DMS79 (cell line): ENCODE measurements around the gene TPCN2.

Experiments used
- DNase-seq: peaks from one replicate; lab custom pipeline; 2025; lab: John Stamatoyannopoulos, UW

Gene TPCN2

GRCh38 chr11:69058511-69059270 is 10.0 kb downstream of the TPCN2 start:
- no peak for DNase-seq

DNA sequence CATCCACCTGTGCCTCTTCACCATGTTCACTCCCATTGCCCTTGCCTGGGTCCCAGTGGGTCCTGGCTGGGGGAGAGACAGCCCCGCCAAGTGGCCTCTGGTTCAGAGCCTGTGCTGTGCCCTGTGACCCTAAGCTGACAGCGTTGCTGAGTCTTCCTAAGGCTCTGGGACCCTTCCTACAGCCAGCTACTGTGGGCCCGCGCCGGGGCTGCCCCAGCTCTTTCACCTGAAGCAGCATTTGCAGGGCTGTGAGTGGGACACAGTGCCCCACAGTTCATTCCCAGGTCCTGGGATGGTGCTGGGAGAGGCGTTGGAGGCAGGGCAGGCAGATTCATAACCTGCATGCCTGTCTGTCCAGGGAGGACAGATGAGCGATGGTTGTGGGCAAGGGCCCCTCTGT is 10.7 kb downstream of the TPCN2 start:
- DNase-seq: no peak

DNA sequence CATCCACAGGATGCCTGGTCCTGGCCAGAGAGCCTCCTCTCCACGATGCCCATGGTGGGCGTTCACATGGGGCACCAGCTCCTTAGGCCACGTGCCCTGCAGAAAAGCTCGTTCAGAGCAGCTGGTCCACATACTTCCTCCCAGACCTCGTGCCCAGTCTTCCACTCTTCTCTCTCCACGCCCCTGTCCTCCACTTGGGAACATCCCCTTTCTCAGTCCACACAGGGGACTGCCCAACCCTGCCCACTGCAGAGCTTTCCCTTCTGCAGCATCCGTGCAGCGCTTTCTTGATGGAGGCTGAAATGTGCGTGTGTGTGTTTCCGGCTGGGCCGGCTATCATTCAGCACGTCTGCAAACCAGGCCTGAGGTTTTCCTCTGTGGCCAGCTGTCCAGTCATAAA is 11.3 kb downstream of the TPCN2 start:
- DNase-seq: no peak

DNA sequence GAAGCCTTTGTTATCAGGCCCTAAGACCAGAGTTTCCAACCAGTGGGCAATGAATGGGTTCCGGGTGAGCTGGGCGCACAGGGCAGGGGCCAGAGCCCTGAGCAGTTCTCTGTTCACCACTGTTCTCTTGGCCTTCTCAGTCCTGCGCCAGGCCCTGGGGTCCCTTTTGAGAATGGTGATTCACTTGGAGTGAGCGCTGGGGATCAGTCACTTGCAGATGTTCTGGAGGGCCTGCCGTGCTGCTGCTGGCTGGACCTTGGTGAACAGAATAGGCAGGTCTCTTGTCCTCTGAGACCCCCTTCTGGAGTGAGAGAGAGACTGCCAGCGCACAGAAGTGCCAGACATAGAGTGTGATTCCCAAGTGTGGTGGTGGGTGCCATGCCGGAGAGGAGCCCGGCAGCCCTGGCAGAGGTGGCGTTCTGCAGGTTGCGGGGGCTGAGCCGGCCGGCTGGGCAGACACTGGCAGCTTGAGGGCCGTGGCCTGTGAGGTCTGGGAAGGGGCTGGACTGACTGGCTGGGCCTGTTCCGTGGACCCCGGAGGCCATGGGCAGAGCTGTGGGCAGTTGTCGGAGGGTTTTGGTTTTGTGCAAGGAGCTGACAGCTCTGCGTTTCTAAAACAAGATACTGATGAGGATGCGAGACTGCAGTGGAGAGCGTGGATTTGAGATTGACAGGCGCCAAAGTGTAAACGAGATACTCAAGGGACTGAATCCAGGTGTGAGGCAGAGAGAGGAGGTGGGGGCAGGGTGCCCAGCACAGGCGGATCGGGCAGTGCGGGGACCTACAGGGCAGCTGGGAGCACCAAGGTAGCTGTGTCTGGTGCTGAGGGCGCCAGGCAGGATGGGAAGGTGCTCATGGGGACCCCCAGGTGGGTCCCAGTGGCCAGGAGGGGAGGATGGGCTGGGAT is 12.3 kb downstream of the TPCN2 start:
- no peak for DNase-seq

DNA sequence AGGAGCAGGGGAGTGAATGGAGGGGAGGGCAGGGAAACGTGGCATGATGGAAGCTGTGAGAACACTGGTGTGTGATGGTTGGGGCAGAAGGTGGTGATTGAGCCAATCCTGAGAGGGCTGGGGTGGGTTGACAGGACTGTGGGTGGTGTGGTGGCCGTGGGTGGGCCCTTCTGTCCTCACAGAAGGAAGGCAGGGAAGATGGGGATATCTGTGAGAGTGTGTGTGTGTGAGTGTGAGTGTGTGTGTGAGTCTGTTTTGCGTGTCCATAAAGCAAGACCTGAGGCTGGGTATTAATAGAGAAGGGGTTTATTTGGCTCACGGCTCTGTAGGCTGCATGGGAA is 13.0 kb downstream of the TPCN2 start:
- no peak for DNase-seq

- no peak for DNase-seq
Observed at GRCh38 chr11:69062169-69062855, 13.6 kb downstream of the TPCN2 start.

- DNase-seq: no peak
Observed at GRCh38 chr11:69062873-69063651, 14.3 kb downstream of the TPCN2 start.

DNA sequence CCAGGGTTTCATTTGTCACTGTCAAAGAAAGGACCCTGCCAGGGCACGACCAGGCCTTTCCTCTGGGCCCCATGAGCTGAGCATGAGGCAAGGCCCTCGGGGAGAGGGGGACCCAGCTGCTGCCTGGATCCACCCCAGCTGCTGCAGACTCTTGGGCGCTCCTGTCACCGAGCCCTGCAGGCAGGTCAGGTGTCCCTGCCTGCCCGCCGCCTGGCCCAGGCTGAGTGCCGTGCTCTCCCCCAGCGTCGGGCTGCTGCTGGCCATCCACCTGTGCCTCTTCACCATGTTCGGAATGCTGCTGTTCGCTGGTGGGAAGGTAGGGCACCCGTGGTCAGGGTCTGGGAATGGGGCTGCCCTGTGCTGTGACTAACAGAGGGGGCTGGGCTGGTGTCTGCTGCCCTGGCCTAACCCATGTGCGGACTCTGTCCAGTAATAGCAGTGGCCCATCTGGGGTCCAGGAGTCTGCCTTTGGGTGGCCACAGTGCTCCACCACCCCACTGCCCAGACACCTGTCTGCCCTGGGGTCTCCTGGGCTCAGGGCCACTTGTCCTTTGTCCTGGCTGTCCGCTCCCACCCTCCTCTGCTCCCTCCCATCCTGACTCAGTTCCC is 15.0 kb downstream of the TPCN2 start:
- DNase-seq: no peak

DNA sequence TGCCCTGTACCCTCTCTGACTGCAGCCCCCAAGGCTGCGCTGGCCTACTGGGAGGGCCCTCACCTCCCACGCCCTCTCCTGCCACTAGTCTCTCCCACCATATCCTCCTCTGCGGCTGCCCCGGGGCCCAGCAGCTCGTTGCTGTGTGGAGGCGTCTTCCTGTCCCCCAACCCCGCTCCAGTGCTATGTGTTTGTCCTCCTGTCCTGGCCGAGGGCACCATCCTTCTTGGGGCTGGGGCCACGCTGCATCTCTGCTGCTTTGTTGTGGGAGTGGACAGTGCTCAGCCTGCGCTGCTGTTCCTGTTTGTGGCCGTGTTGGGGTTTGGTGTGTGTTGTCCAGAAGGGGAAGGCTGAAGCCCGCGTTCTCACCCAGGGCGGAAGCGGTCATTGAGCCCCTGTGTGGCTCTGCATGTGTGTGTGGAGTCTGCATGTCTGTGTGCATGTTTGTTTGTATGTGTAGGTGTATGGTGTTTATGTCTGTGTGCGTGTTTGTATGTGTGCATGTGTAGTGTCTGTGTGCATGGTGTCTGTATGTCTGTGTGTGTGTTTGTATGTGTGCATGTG is 15.7 kb downstream of the TPCN2 start:
- no peak for DNase-seq

DNA sequence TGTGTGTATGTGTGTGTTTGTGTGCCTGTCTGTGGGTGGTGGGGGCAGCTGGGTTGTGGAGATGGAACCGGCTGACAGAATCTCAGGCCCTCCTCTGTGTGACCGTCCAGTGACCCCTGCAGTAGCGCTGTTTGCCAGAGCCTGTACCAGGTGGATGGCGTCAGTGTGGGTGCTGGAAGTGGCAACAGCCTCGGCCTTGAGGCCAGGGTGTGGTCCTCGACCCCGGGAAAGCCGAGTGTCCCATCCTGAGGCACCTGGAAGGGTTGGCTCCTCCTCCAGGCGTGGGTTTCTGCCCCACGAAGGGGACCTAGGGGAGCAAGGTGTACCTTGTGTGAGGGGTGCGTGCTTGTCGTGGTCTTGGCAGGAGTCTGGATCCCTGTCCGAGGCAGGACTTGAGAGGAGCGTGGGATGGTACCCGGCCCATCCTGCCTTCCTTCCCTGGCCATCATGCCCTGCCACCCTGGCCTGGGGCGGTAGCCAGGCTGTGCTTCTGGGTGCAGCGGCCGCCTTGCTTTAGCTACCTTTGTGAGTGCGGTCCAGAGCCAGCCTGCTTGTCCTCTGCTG is 16.5 kb downstream of the TPCN2 start:
- no peak for DNase-seq

- no peak for DNase-seq
Observed at GRCh38 chr11:69066122-69067112, 17.7 kb downstream of the TPCN2 start.

GRCh38 chr11:69067200-69067599 is 18.5 kb downstream of the TPCN2 start:
- no peak for DNase-seq

DNA sequence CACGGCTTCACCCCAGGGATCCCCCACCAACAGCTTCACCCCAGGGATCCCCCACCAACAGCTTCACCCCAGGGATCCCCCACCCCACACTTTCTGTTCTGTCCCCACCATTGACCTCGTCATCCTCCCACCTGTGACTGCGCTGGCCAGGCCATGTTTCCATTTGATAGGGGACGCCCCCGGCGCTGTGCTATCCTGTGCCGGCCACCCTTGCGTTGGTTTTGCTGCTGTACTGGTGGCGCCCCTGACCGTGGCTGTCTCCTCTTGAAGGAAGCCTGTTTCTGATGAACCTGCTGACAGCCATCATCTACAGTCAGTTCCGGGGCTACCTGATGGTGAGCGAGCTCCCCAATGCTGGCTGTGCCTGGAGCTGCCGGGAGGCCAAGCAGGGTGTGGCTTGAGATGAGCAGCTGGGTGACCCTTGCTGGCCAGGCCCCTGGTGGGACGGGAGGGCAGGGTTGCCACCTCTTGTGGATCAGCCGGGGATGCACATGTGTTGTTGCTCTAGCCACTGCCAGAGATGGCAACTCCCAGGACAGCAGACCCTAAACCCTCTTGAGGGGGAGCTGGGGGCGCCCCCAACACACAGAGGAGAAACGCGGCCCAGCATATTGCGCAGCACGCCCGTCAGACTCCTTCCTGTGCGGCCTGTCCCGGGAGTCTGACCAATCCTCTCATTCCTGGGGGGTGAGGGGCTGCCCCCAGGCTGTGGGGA is 22.5 kb downstream of the TPCN2 start:
- DNase-seq: no peak

GRCh38 chr11:69071956-69072355 is 23.2 kb downstream of the TPCN2 start:
- DNase-seq: no peak

- DNase-seq: no peak
Observed at GRCh38 chr11:69073469-69073868, 24.7 kb downstream of the TPCN2 start.

DNA sequence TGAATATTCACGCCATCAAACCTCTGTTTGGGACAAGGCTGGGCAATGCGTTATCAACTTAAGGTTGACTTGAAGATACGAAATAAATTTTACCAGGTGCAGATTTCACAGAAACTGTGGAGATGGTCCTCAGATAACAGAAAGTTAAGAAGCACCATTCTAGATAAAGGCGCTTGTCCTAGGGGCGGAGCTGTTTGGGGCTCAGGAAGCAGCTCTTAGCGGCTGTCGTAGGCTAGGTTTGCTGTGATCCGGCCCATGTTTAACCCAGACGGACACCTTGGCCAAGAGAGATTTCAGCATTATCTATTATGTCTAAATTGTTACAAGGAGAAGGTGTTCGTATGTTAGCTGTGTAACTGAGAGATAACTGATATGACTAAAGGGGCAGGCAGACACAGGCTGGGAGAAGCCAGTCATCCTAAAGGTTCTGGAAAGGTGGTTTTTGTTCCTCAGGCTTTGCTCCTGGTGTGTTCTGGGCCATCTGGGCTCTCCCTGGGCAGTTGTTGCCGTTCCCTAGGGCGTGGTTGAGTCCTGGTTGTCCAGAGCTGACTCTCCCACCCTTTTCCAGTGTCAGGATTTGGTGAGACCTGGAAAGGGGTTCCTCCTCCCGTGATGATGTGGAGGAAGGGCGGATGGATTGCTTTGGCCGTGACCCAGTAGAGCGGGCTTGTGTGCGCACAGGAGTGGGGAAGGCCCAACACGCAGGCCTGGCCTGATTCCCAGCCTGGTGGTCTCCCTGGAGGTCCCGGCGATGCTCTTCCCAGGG is 25.8 kb downstream of the TPCN2 start:
- no peak for DNase-seq

DNA sequence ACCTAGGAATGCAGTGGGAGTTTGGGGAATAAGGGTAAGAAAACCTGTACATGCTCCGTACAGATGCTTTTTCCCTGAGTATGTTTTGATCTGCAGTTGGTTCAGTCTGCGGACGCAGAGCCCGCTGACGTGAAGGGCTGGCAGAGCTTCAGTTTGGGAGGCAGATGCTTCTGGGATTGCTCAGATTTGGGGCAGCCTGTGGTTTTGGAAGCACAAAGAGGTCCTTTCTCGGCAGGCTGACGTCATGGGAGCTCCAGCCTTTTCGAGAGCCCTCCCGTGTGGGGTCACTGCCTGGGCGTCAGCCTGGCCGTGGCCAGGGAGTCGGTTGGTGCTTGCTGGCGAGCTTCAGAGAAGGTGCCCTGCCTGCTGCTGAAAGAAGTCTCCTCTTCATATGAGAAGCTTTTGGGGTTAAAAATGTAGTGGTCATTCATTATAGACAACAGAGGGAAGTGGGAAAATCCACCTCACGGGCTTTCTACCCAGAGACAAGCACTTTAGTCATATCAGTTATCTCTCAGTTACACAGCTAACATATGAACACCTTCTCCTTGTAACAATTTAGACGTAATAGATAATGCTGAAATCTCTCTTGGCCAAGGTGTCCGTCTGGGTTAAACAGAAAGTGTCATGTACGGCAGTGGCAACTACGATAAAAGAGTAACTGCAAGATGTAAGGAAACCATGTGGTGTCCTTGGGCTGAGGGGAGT is 26.8 kb downstream of the TPCN2 start:
- no peak for DNase-seq
